WTC11 (cell line): ENCODE results near the gene MS4A4A. TPM values are rescaled to one million over a fixed set of nuclear protein-coding genes. Genes with fewer than 3 reads are reported as not detected.

Source experiments
- ATAC-seq: fragments of 200-7000 bp; cut with Tn5 transposase; 2 replicates; pipeline ENCODE4 v1.10.0; 2021; ENCODE audit warnings: mild to moderate bottlenecking, moderate library complexity
- CTCF ChIA-PET: fragments of 300-600 bp; sonication (Branson Sonifier 250); formaldehyde crosslinking; loops from one replicate; lab custom pipeline; 2021; ENCODE audit warnings: antibody characterized with exemption; lab: Charles Lee
- POLR2A ChIA-PET: fragments of 350-600 bp; sonication (Branson Sonifier 250); formaldehyde crosslinking; loops from one replicate; lab custom pipeline; 2021; ENCODE audit warnings: antibody characterized with exemption; lab: Charles Lee
- DNase-seq: peaks from one replicate; pipeline ENCODE4 v3.0.0; 2021; ENCODE audit warnings: low spot score
- H3K27ac Mint-ChIP-seq: 2 replicates; pipeline ENCODE4 v1.8.0; 2021; ENCODE audit warnings: mixed read lengths
- H3K27me3 Mint-ChIP-seq: 2 replicates; pipeline ENCODE4 v1.8.0; 2021; ENCODE audit warnings: low read depth, mild to moderate bottlenecking, moderate library complexity, mixed read lengths
- H3K36me3 Mint-ChIP-seq: 2 replicates; pipeline ENCODE4 v1.8.0; 2021; ENCODE audit warnings: mixed read lengths
- H3K4me1 Mint-ChIP-seq: 2 replicates; pipeline ENCODE4 v1.8.0; 2022; ENCODE audit warnings: mixed read lengths
- H3K4me3 Mint-ChIP-seq: 2 replicates; pipeline ENCODE4 v1.8.0; 2021; ENCODE audit warnings: mild to moderate bottlenecking, moderate library complexity, mixed read lengths
- H3K9me3 Mint-ChIP-seq: 2 replicates; pipeline ENCODE4 v1.8.0; 2021; ENCODE audit warnings: mixed read lengths
- ELF4 ChIP-seq: sonication (generic); formaldehyde crosslinking; IDR thresholded peaks from 2 replicates; pipeline ENCODE4 v1.8.1; 2022; ENCODE audit warnings: low read depth, mild to moderate bottlenecking, moderate library complexity, missing genetic modification reagents
- FOXP1 ChIP-seq: sonication (generic); formaldehyde crosslinking; IDR thresholded peaks from 2 replicates; pipeline ENCODE4 v1.8.0; 2022; ENCODE audit warnings: missing genetic modification reagents, mild to moderate bottlenecking, moderate library complexity, borderline replicate concordance
- IRF2 ChIP-seq: sonication (generic); formaldehyde crosslinking; IDR thresholded peaks from 2 replicates; pipeline ENCODE4 v1.8.0; 2022; ENCODE audit warnings: low read depth, missing genetic modification reagents, borderline replicate concordance
- MYBL2 ChIP-seq: sonication (generic); formaldehyde crosslinking; IDR thresholded peaks from 2 replicates; pipeline ENCODE4 v1.8.1; 2023; ENCODE audit warnings: mild to moderate bottlenecking, moderate library complexity, missing genetic modification reagents
- NFATC4 ChIP-seq: fragments of 250-450 bp; sonication (Bioruptor Pico); IDR thresholded peaks from 2 replicates; pipeline ENCODE4 v1.9.0; 2021; ENCODE audit warnings: mild to moderate bottlenecking
- NFYB ChIP-seq: sonication (generic); formaldehyde crosslinking; conservative IDR thresholded peaks from 2 replicates; pipeline ENCODE4 v1.8.0; 2022; ENCODE audit warnings: low read depth, missing genetic modification reagents
- NR2C2 ChIP-seq: sonication (generic); formaldehyde crosslinking; IDR thresholded peaks from 2 replicates; pipeline ENCODE4 v1.8.0; 2022; ENCODE audit warnings: mild to moderate bottlenecking, missing genetic modification reagents
- RORB ChIP-seq: fragments of 250-450 bp; sonication (Bioruptor Pico); IDR thresholded peaks from 2 replicates; pipeline ENCODE4 v1.9.0; 2021; ENCODE audit warnings: mild to moderate bottlenecking
- SMAD4 ChIP-seq: sonication (generic); formaldehyde crosslinking; IDR thresholded peaks from 2 replicates; pipeline ENCODE4 v1.8.0; 2022; ENCODE audit warnings: mild to moderate bottlenecking, missing genetic modification reagents
- SOX15 ChIP-seq: fragments of 250-450 bp; sonication (Bioruptor Pico); IDR thresholded peaks from 2 replicates; pipeline ENCODE4 v1.9.0; 2021; ENCODE audit warnings: mild to moderate bottlenecking
- TEAD4 ChIP-seq: sonication (generic); formaldehyde crosslinking; IDR thresholded peaks from 2 replicates; pipeline ENCODE4 v1.8.0; 2022; ENCODE audit warnings: mild to moderate bottlenecking, missing genetic modification reagents
- TP53 ChIP-seq: sonication (generic); formaldehyde crosslinking; IDR thresholded peaks from 2 replicates; pipeline ENCODE4 v1.8.1; 2023; ENCODE audit warnings: mild to moderate bottlenecking, missing genetic modification reagents
- total RNA-seq: library from RNA; stranded (reverse); gene quantifications from 3 replicates; pipeline ENCODE4 v1.2.3, GENCODE V29; 2021
- TF ChIP-seq, protein P1 (sequence below): fragments of 200-600 bp; IDR thresholded peaks from 2 replicates; pipeline ENCODE4 v1.8.0; 2022; ENCODE audit warnings: antibody characterized with exemption
- TF ChIP-seq, protein P2 (sequence below): fragments of 250-450 bp; sonication (Bioruptor Pico); IDR thresholded peaks from 2 replicates; pipeline ENCODE4 v1.9.0; 2021; ENCODE audit warnings: mild to moderate bottlenecking
- TF ChIP-seq, protein P3 (sequence below): sonication (generic); formaldehyde crosslinking; IDR thresholded peaks from 2 replicates; pipeline ENCODE4 v1.8.0; 2022; ENCODE audit warnings: missing genetic modification reagents
- TF ChIP-seq, protein P4 (sequence below): fragments of 250-450 bp; sonication (Bioruptor Pico); IDR thresholded peaks from 2 replicates; pipeline ENCODE4 v1.9.0; 2021; ENCODE audit warnings: mild to moderate bottlenecking, borderline replicate concordance
- TF ChIP-seq, protein P5 (sequence below): sonication (generic); formaldehyde crosslinking; IDR thresholded peaks from 2 replicates; pipeline ENCODE4 v1.8.1; 2023; ENCODE audit warnings: mild to moderate bottlenecking, missing genetic modification reagents, moderate library complexity
- TF ChIP-seq, protein P6 (sequence below): sonication (generic); formaldehyde crosslinking; IDR thresholded peaks from 2 replicates; pipeline ENCODE4 v1.8.1; 2022; ENCODE audit warnings: mild to moderate bottlenecking, missing genetic modification reagents, moderate library complexity, borderline replicate concordance

MS4A4A gene
- total RNA-seq, 1 experiment from 2014 or later, result not detected

DNA sequence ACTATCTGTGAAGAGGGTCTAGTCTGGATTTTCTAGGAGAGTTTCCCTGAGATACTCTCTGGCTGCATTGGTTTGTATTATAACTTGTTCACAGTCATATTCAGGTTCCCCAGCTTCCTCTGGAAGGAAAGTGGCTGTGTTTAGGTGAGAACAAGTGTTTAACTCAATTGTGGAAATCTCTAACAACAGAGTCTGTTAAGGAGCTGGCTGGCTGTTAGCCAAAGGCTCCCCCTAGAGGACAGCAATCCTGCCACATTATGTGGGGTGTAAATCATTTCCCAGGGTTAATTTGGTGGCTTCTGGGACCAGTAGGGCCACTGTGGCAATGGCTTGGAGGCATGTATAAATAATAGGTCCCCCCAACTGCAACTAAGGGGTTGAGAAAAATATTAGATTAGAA lies 65.0 kb downstream of the MS4A4A start:
- H3K4me1 Mint-ChIP-seq, result peaks cover 26% of the 10 kb centered on the region
- H3K36me3 Mint-ChIP-seq, result no peaks in the 10 kb centered on the region
- DNase-seq (peak; percentile 58), ATAC-seq (peak; percentile 79)
- POLR2A ChIA-PET, result no interaction called here
- CTCF ChIA-PET, result interaction anchor here (0.5 to 7.0 kb wide), 30 partner anchors 9 to 417 kb away, joined by 3 to 70 read pairs (median 4); partner anchors contain the start of genes MS4A15 and MS4A4A
- peaks cover 11% of the 10 kb centered on the region for H3K9me3 Mint-ChIP-seq
- no peaks in the 10 kb centered on the region for H3K27me3 Mint-ChIP-seq
- no peak overlapping the region for H3K4me3 Mint-ChIP-seq
- no peak overlapping the region for H3K27ac Mint-ChIP-seq
- TF ChIP-seq, protein P1, sequence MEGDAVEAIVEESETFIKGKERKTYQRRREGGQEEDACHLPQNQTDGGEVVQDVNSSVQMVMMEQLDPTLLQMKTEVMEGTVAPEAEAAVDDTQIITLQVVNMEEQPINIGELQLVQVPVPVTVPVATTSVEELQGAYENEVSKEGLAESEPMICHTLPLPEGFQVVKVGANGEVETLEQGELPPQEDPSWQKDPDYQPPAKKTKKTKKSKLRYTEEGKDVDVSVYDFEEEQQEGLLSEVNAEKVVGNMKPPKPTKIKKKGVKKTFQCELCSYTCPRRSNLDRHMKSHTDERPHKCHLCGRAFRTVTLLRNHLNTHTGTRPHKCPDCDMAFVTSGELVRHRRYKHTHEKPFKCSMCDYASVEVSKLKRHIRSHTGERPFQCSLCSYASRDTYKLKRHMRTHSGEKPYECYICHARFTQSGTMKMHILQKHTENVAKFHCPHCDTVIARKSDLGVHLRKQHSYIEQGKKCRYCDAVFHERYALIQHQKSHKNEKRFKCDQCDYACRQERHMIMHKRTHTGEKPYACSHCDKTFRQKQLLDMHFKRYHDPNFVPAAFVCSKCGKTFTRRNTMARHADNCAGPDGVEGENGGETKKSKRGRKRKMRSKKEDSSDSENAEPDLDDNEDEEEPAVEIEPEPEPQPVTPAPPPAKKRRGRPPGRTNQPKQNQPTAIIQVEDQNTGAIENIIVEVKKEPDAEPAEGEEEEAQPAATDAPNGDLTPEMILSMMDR, result peak; percentile 46
- no peak for TF ChIP-seq NFYB (CRISPR knock-in tag)
- TF ChIP-seq ELF4 (CRISPR knock-in tag), result no peak
- no peak for TF ChIP-seq SOX15 (CRISPR knock-in tag)
- no peak for TF ChIP-seq NFATC4 (CRISPR knock-in tag)
- no peak for TF ChIP-seq NR2C2 (CRISPR knock-in tag)

DNA sequence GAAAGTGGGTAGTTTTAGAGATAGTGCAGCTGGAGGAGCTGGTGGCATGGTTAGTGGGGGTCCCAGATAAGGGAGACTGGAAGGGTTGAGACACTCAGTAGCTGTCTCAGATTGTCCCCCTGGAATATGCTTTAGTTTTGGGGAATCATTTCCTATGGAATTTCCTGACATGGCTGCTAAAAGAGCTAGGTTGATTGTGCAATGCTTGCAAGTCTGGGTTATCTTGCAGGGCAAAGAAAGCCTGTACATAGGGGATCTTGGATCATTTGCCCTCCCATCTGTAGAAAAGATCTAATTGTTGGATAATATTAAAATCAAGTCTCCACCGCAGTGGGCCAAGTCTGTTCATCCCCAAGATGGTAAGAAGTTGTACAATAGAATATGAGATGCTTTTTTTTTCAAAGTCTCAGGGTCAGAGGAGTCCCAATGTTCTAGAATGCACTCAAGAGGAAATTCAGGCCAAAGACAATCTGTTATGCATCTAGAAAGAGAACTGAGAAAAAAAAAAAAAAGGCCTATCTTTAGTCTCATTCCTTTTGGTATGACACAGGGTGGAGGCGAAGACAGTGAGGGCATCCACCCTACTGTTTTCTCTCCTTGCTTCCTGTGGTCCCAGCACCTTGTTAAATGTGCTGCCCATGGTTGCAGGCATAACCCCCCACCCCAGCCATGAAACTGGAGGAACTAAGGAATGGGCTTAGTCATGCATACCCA lies 66.8 kb downstream of the MS4A4A start:
- DNase-seq (no peak), ATAC-seq (no peak)
- CTCF ChIA-PET, result interaction anchor here (1.0 to 7.0 kb wide), 10 partner anchors 13 to 289 kb away, joined by 3 to 70 read pairs (median 4); no protein-coding TSS in a partner anchor
- POLR2A ChIA-PET, result no interaction called here
- H3K9me3 Mint-ChIP-seq, result peaks cover 18% of the 10 kb centered on the region
- H3K27ac Mint-ChIP-seq, result no peak overlapping the region
- no peaks in the 10 kb centered on the region for H3K27me3 Mint-ChIP-seq
- peaks cover 20% of the 10 kb centered on the region for H3K4me1 Mint-ChIP-seq
- no peaks in the 10 kb centered on the region for H3K36me3 Mint-ChIP-seq
- H3K4me3 Mint-ChIP-seq, result no peak overlapping the region
- TF ChIP-seq, protein P2, sequence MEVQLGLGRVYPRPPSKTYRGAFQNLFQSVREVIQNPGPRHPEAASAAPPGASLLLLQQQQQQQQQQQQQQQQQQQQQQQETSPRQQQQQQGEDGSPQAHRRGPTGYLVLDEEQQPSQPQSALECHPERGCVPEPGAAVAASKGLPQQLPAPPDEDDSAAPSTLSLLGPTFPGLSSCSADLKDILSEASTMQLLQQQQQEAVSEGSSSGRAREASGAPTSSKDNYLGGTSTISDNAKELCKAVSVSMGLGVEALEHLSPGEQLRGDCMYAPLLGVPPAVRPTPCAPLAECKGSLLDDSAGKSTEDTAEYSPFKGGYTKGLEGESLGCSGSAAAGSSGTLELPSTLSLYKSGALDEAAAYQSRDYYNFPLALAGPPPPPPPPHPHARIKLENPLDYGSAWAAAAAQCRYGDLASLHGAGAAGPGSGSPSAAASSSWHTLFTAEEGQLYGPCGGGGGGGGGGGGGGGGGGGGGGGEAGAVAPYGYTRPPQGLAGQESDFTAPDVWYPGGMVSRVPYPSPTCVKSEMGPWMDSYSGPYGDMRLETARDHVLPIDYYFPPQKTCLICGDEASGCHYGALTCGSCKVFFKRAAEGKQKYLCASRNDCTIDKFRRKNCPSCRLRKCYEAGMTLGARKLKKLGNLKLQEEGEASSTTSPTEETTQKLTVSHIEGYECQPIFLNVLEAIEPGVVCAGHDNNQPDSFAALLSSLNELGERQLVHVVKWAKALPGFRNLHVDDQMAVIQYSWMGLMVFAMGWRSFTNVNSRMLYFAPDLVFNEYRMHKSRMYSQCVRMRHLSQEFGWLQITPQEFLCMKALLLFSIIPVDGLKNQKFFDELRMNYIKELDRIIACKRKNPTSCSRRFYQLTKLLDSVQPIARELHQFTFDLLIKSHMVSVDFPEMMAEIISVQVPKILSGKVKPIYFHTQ (CRISPR knock-in tag), result no peak
- TF ChIP-seq FOXP1 (no peak), TP53 (CRISPR knock-in tag) (no peak), MYBL2 (CRISPR knock-in tag) (no peak), SMAD4 (CRISPR knock-in tag) (no peak), IRF2 (no peak), TEAD4 (CRISPR knock-in tag) (no peak), RORB (CRISPR knock-in tag) (no peak)
- TF ChIP-seq, protein P3, sequence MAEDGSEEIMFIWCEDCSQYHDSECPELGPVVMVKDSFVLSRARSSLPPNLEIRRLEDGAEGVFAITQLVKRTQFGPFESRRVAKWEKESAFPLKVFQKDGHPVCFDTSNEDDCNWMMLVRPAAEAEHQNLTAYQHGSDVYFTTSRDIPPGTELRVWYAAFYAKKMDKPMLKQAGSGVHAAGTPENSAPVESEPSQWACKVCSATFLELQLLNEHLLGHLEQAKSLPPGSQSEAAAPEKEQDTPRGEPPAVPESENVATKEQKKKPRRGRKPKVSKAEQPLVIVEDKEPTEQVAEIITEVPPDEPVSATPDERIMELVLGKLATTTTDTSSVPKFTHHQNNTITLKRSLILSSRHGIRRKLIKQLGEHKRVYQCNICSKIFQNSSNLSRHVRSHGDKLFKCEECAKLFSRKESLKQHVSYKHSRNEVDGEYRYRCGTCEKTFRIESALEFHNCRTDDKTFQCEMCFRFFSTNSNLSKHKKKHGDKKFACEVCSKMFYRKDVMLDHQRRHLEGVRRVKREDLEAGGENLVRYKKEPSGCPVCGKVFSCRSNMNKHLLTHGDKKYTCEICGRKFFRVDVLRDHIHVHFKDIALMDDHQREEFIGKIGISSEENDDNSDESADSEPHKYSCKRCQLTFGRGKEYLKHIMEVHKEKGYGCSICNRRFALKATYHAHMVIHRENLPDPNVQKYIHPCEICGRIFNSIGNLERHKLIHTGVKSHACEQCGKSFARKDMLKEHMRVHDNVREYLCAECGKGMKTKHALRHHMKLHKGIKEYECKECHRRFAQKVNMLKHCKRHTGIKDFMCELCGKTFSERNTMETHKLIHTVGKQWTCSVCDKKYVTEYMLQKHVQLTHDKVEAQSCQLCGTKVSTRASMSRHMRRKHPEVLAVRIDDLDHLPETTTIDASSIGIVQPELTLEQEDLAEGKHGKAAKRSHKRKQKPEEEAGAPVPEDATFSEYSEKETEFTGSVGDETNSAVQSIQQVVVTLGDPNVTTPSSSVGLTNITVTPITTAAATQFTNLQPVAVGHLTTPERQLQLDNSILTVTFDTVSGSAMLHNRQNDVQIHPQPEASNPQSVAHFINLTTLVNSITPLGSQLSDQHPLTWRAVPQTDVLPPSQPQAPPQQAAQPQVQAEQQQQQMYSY (CRISPR knock-in tag), result no peak
- TF ChIP-seq, protein P4, sequence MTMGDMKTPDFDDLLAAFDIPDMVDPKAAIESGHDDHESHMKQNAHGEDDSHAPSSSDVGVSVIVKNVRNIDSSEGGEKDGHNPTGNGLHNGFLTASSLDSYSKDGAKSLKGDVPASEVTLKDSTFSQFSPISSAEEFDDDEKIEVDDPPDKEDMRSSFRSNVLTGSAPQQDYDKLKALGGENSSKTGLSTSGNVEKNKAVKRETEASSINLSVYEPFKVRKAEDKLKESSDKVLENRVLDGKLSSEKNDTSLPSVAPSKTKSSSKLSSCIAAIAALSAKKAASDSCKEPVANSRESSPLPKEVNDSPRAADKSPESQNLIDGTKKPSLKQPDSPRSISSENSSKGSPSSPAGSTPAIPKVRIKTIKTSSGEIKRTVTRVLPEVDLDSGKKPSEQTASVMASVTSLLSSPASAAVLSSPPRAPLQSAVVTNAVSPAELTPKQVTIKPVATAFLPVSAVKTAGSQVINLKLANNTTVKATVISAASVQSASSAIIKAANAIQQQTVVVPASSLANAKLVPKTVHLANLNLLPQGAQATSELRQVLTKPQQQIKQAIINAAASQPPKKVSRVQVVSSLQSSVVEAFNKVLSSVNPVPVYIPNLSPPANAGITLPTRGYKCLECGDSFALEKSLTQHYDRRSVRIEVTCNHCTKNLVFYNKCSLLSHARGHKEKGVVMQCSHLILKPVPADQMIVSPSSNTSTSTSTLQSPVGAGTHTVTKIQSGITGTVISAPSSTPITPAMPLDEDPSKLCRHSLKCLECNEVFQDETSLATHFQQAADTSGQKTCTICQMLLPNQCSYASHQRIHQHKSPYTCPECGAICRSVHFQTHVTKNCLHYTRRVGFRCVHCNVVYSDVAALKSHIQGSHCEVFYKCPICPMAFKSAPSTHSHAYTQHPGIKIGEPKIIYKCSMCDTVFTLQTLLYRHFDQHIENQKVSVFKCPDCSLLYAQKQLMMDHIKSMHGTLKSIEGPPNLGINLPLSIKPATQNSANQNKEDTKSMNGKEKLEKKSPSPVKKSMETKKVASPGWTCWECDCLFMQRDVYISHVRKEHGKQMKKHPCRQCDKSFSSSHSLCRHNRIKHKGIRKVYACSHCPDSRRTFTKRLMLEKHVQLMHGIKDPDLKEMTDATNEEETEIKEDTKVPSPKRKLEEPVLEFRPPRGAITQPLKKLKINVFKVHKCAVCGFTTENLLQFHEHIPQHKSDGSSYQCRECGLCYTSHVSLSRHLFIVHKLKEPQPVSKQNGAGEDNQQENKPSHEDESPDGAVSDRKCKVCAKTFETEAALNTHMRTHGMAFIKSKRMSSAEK (CRISPR knock-in tag), result no peak
- TF ChIP-seq, protein P5, sequence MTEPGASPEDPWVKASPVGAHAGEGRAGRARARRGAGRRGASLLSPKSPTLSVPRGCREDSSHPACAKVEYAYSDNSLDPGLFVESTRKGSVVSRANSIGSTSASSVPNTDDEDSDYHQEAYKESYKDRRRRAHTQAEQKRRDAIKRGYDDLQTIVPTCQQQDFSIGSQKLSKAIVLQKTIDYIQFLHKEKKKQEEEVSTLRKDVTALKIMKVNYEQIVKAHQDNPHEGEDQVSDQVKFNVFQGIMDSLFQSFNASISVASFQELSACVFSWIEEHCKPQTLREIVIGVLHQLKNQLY (CRISPR knock-in tag), result no peak
- TF ChIP-seq, protein P6, sequence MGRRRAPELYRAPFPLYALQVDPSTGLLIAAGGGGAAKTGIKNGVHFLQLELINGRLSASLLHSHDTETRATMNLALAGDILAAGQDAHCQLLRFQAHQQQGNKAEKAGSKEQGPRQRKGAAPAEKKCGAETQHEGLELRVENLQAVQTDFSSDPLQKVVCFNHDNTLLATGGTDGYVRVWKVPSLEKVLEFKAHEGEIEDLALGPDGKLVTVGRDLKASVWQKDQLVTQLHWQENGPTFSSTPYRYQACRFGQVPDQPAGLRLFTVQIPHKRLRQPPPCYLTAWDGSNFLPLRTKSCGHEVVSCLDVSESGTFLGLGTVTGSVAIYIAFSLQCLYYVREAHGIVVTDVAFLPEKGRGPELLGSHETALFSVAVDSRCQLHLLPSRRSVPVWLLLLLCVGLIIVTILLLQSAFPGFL (CRISPR knock-in tag), result no peak
